Colon (tissue), 2 donors: ENCODE measurements around the gene ID1.
"Not testable (repeated sequence)": the region's sequence is repeated elsewhere in the genome, so short reads cannot be mapped to it uniquely, and the experiment has no call there.

Experiments
- FAIRE-seq: peaks from 2 replicates; lab custom pipeline; 2012; peaks lifted over from hg19 to GRCh38; lab: Jason Lieb, UNC
- donor health status: control.
- donor health status: control.

The ID1 gene

DNA sequence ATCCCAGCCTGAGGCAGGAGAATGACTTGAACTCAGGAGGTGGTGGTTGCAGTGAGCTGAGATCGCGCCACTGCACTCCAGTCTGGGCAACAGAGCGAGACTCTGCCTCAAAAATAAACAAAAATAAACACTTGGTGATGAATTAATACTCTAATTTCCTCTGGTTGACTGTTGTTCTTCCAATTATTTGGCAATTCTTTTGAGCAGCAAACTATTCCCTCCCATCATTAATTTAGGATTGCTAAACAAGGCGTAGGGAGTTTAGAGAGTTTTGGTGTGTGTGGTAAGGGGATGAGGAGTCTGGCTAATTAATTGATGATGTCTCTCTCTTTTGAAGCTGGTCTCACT is 2.7 kb upstream of the ID1 start:
- no peak for FAIRE-seq

DNA sequence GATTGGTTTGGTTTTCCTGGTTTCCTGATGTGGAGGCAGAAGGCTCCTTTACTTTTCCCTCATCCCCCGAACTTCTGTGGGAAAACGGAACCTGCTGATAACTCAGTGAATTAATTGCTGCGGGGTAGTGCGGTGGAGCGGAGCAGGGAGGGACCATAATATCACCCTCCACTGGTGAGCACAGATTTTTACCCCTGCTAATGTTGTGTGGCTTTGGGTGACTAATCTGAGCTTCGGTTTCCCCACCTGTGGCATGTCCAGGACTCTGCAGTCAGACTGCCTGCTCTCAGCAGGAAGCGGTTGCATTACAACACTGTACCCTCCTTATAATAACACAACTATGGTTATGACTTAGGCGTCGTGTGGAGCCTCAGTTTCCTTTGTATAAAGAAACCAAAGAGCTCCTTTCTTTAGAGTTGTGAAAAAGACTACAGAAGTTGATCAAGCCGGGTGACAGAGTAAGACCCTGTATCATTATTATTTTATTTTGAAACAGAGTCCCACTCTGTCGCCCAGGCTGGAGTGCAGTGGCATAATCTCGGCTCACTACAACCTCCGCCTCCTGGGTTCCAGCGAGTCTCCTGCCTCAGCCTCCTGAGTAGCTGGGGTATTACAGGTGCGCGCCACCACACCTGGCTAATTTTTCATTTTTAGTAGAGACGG is 2.2 kb upstream of the ID1 start:
- no peak for FAIRE-seq

DNA sequence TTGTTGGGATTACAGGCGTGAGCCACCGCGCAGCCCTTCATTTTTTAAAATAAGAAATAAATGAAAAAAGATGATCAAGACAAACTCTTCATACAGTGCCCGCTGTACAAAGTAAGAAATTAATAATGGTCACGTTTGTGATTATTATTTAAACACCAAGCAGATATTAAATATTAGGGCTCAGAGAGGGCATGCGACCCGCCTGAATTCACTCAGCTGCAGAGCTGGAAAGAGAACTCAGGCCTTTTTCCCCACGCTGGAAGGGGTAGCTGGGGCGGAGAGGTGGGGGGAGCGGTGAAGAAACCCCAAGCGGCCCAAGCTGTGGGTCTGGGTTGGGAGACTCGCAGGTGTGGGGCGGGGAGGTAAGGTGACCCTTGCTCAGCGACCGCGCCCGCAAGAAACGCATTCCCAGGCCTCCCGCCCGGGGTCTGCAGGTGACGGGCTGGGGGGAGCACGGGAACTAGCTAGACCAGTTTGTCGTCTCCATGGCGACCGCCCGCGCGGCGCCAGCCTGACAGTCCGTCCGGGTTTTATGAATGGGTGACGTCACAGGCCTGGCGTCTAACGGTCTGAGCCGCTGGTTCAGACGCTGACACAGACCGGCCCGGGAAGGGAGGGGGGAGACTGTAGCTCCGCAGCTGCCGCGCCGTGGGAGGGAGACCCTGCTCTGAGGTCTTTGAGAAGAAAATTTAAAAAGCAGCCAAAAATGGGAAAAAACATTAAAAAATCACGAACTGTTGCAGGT is 1.1 kb upstream of the ID1 start:
- no peak for FAIRE-seq

DNA sequence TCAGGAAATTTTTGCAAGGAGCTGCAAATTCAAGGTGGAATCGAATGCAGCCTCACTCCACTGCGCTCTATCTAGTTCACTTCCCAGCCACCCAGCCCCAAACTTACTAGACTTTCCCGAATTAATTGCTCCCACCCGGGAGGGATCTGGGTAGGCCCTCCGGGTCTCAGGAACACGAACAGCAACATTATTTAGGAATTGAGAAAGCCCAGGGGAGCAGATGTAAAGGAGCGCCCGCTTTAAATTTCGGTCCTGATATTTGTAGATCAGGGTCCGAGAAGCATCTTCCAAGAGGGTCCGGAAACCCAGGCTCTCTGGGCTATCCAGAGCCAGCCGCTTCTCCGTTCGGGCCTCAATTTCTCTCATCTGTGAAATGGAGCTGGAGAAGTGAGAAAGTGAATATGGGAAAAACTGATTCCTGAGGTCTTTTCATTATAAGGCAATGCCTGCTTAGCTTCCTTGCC is 490 bp upstream of the ID1 start:
- FAIRE-seq = no peak

DNA sequence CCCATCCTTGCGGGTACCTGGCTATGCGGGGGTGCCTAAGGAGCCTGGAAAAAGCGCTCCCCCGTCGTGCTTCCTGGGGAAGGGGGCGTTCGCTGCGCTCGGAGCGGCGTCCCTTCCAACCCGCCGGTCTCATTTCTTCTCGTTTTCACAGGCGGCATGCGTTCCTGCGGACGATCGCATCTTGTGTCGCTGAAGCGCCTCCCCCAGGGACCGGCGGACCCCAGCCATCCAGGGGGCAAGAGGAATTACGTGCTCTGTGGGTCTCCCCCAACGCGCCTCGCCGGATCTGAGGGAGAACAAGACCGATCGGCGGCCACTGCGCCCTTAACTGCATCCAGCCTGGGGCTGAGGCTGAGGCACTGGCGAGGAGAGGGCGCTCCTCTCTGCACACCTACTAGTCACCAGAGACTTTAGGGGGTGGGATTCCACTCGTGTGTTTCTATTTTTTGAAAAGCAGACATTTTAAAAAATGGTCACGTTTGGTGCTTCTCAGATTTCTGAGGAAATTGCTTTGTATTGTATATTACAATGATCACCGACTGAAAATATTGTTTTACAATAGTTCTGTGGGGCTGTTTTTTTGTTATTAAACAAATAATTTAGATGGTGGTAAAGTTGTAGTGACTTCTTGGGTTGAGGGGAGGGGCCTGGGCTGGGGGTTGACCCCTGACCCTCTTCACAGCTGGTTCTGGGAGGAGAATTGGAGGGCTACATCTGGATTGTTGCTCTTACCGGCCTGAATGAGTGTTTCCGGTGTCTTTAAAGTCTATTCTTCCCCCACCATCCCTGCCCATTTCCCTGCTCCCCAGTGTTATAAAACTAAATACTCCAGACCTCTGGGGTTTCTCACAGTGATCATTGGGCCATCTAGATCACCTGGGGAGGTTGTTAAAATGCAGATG is 1.1 kb downstream of the ID1 start:
- FAIRE-seq = no peak

DNA sequence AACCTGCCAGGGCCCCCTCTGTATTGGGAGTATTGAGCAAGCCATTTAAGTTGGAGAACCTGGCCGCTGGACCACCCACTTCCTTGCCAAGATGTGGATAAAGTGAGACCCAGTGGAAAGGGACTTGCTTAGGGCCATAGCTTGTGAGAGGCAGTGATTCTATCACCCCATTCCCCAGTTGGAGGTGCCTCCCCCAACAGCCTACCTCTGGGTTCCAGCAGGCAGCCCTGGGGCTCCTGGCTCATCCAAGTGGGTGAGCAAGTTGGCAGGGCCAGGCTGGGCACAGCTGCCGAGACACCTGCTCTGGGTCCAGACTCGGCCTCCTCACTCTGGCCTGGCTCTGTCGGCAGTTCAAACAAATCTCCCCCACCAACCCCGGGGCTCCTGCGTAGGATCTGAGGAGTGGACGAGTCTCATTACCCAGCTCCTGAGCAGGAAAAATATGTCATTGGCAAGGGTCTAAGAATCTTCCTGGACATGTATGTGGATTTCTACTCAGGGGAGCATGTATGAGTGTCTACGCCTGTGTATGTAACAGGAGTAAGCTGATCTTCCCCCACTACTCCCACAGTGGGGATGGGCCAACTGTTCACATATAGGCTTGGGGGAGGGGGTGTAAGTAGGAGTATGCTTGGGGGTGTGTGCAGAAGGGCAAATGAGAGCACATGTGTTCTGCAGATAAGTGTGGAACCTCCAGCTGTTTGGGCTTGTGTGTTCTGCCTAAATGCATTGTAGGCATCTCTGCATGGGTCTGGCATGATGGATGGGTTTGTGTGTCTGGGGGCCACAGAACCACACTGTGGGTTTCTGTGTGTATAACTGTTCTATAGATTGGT is 1.9 kb downstream of the ID1 start:
- no peak for FAIRE-seq

DNA sequence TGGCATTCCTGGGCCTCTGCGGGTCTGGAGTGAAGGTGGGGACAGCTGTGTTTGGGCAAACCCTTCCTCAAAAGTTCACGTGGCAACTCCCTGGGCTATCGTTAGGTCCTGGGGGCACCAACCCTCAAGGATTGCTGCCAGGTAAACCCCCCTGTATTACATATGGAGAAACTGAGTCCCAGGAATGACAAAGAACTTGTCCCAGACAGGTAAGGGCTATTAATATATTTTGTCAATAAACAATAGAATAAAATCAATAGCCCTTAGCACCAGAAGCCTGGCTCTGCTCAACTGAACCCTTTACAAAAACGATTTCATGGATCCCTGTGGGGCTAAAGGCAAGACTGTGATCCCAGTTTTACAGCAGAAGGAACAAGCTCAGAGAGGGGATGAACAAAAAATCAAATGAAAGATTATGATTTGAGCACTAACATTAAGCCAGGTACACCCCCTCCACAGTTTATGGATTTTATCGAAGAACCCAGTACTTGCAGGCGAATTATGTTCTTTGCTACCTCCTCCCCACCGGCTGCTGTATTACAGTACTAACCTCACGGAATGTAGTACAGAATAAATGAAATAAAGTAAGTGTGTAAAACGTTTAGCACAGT is 2.7 kb downstream of the ID1 start:
- no peak for FAIRE-seq

DNA sequence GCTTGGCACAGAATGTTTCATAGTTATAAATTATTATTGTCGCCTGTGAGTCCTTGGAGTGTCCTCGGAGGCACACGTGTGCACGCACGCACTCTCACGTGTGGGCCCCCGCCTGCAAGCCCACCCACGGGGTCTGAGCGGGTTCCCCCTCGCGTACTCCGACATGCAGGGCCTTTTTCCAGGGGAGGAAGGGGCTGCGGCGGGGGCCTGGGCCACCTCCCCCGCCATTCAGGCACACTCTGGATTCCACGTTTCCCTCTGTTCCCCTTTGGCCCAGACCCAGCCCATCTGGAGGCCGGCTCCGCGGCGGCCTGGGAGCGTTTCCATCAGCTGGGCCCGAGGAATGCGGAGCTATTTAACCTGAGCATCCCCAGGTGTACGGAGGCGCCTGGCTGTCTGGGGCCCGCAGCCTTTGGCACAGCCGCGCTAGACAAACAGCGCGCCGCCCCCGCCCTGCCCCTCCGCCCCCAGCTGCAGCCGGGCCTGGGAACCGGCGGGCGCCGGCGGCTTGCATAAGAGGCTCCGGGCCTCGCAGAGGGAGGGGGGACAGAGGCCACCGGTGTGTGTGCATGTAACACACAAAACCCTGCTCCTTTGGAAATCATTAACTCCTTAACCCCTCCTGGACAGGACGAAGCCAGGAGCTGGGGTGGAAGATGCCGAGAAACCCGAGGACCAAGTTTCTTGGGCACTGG is 3.3 kb downstream of the ID1 start:
- FAIRE-seq = no peak

DNA sequence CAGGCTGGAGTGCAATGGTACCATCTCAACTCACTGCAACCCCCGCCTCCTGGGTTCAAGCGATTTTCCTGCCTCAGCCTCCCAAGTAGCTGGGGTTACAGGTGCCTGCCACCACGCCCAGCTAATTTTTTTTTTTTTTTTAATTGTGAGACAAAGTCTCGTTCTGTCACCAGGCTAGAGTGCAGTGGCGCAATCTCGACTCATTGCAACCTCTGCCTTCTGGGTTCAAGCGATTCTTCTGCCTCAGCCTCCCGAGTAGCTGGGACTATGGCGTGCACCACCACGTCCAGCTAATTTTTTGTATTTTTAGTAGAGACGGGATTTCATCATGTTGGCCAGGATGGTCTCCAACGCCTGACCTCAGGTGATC is 7.2 kb downstream of the ID1 start:
- FAIRE-seq = not testable (repeated sequence)

DNA sequence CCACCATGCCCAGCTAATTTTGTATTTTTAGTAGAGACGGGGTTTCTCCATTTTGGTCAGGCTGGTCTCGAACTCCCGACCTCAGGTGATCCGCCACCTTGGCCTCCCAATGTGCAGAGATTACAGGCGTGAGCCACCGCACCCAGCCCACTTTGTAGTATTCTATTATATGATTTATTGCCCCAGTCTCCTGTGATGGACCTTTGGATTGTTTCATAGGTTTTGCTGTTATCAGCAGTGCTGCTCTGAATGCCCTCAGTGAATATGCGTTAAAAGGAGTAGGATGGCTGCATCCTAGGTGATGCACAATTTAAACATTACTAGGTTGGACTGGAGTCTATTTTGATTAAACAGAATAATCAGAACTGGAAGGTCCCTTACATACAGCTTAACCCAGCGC is 10.3 kb downstream of the ID1 start:
- FAIRE-seq = no peak

DNA sequence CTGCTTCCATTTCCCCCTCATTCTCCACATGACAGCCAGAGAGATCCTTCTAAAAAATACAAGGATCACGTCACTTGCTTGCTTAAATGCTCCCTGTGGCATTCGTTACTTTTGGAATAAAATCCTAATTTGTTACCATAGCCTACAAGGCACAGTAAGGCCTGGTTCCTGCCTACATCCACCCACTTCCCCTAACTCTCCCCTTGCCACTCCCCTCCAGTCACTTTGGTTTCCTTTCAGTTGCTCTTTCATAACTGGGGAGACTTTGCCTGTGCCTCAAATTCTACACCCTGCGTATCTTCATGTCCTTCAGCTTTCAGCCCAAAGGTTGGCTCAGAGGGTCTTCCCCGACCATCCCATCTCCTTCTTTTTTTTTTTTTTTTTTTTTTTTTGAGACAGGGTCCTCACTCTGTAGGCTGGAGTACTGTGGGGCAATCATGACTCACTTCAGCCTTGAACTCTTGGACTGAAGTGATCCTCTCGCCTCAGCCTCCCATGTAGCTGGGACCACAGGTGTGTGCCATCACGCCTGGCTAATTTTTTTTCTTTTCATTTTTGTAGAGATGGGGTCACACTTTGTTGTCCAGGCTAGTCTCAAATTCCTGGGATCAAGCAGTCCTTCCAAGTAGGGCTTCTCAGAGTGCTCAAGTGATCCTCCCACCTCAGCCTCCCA is 12.5 kb downstream of the ID1 start:
- FAIRE-seq = no peak

DNA sequence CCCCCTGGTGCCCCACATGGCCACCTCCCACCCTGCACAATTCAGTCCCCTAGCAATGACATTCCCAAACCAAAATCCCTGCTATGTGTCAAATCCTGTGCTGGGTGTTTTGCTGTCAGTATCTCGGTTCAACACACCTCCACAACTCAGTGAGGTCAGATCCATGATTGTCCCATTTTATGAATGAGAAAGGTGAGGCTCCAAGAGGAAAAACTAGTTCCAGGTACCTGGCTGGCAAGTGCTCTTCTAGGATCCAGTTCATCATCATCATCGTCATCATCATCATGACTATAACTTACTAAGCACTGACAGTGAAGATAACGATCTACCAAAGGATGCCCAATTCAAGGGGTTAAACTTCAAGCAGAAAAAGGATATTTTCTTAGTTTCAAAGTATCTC is 15.2 kb downstream of the ID1 start:
- FAIRE-seq = no peak

DNA sequence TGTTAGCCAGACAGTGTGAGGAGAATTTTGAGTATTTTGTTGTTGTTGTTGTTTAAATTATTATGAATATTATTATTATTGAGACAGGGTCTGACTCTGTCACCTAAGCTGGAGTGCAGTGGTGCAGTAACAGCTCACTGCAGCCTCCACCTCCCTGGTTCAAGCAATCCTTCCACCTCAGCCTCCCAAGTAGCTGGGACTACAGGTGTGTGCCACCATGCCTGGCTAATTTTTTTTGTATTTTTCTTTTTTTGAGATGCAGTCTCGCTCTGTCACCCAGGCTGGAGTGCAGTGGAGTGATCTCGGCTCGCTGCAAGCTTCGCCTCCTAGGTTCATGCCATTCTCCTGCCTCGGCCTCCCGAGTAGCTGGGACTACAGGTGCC is 18.0 kb downstream of the ID1 start:
- not testable (repeated sequence) for FAIRE-seq

DNA sequence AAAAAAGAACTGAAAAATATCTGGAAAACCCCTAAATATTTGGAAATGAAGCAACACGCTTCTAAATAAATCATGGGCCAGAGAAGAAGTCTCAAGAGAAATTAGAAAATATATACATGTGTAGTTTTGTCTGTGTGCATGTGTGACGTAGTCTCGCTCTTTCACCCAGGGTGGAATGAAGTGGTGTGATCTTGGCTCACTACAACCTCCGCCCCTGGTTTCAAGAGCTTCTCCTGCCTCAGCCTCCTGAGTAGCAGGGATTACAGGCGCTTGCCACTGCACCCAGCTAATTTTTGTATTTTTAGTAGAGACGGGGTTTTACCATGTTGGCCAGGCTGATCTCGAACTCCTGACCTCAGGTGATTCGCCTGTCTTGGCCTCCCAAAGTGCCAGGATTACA is 21.4 kb downstream of the ID1 start:
- not testable (repeated sequence) for FAIRE-seq

DNA sequence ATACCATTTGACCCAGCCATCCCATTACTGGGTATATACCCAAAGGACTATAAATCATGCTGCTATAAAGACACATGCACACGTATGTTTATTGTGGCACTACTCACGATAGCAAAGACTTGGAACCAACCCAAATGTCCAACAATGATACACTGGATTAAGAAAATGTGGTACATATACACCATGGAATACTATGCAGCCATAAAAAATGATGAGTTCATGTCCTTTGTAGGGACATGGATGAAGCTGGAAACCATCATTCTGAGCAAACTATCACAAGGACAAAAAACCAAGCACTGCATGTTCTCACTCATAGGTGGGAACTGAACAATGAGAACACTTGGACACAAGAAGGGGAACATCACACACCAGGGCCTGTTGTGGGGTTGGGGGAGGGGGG is 23.0 kb downstream of the ID1 start:
- FAIRE-seq = not testable (repeated sequence)

DNA sequence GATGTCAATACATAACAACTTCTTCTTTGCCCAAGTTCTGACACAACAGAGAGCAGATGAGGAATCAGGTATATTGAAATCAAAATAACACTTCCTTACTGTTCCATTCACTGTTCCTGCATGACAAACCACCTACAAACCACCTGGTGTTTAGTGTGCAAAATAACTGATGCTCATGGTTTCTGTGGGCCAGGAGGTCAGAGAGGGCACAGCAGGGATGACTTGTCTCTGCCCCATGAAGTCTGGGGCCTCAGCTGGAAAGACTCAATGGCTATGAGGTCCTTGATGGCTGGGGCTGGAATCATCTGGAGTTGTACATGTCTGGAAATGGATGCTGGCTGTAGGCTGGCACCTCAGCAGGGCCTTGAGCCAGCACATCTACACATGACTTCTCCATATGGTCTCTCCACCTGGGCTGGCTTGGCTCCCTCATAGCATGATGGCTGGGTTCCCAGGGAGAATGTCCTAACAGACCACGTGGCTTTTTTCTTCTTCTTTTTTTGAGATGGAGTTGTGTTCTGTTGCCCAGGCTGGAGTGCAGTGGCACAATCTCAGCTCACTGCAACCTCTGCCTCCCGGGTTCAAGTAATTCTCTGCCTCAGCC is 25.2 kb downstream of the ID1 start:
- FAIRE-seq = no peak

DNA sequence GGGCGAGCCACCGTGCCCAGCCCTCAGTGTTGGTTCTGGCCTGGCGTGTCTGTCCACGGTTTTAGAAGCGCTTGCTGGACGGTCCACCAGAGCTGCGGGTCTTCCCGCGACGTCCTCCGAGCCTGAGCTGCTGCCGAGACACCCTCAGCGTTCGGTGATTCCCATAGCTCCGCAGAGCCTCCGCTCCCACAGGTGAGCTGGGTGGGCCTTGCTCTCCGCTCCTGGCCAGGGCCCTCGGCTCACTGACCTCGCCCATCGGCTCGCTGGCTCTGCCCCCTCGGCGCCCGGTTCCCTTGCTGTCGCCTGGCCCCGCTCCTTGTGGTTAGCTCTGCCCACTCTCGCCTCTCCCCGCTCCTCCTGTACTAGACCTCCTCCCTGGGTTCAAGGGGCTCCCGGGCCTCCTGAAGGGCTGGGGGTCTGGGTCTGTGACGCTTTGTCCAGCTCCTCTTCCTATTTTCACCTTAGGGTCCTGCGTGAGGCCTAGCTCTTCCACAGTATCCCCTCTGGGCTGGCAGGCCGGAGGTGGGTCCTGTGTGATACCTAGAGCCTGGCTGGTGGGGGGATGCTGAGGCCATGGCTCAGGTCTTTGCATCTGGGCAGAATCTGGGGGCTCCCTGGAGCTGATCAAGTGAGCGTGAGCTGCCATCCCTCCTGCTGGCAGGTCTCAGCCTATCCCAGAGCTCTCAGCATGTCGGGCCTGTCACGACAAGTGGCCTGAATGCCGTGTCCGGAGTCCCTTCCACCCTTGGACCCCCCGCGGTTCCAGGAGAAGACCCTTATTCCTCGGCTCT is 27.7 kb downstream of the ID1 start:
- no peak for FAIRE-seq

DNA sequence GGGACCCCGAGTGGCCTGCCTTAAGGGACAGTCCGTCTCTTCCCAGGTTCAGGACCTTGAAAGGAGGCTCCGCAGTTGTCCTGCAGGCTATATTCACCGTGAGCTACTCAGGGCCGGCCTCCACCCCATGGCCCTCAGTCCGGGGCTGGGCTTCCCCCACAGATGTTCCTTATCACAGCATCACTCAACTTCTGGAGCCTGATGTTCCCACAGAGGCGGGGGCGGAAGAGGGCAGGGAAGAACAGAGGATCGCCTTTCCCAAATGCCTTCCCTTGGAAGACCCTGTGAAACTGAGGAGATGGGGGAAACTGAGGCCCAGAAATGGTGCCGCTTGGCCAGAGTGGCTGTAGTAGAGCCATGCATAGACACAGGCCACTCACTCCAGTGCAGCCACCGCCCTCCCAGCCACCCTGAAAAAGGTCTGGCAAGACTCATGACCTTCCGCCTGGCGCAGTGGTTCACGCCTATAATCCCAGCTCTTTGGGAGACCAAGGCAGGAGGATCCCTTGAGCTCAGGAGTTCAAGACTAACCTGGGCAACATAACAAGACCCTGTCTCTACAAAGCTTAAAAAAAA is 28.3 kb downstream of the ID1 start:
- FAIRE-seq = no peak

DNA sequence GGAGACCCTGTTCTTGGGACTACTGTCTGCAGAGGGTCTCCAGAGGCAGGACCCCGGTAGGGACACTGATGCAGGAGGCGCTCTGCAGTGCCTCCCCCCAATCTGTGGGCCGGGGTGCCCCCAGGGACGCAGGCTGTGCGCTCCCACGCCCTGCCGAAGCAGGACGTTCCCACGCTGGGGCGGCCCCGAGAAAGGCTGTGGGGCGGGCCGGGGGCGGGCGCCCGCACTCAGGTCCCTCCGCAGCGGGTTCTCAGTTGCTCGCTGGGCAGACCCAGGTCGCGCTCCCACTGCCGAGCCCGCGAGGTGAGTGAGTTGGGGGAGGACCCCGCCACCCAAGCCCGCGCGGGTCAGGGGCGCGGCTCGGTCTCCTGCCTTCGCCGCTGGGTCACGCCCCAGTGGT is 32.6 kb downstream of the ID1 start, which contains the start of gene COX4I2:
Gene COX4I2, plus strand, starts transcription at position 253 of the 400 bp plus-strand sequence. CDS start 1,106 bp downstream, outside the sequence.
- no peak for FAIRE-seq
